ENCODE data around the gene CHIC2.

Gene CHIC2

GRCh38 chr4:53981567-53981966 lies 82.8 kb downstream of the CHIC2 start:
- DNase-seq, result no peak
- in situ Hi-C loops (cut with HindIII; ENCODE audit: low pct_ligation_motif_present, low pct_unique_long_range_greater_than_20kb, low sequenced_read_pairs), result no loop called here

GRCh38 chr4:53981066-53981465 lies 83.3 kb downstream of the CHIC2 start:
- in situ Hi-C loops (cut with HindIII; ENCODE audit: low pct_ligation_motif_present, low pct_unique_long_range_greater_than_20kb, low sequenced_read_pairs), result no loop called here
- DNase-seq, result no peak

- in situ Hi-C loops (cut with HindIII; ENCODE audit: low pct_ligation_motif_present, low pct_unique_long_range_greater_than_20kb, low sequenced_read_pairs), result no loop called here
- no peak for DNase-seq
These were observed 89.8 kb downstream of the CHIC2 start for GRCh38 chr4:53974561-53974960.

GRCh38 chr4:53967986-53968385 lies 96.4 kb downstream of the CHIC2 start:
- no peak for DNase-seq
- in situ Hi-C loops (cut with HindIII; ENCODE audit: low pct_ligation_motif_present, low pct_unique_long_range_greater_than_20kb, low sequenced_read_pairs), result no loop called here

DNA sequence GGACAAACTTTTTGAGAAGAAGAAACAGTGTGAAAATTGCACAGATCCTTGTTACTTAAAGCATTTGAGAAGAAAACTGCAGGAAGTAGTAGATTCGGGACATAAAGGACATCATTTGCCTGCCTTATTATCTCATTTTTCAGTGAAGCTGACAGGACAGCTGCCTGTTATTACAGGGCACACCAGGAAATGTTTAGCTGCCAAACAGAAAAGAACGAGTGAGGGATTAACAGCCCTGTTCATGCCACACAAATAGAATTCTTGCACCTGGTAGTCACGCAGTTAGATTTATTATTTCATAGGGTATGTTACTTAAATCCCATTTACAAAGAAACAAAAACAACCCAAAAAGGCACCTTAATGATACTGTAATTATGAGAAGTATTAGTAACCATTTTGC lies 100.6 kb downstream of the CHIC2 start:
- in situ Hi-C loops (cut with HindIII; ENCODE audit: low pct_ligation_motif_present, low pct_unique_long_range_greater_than_20kb, low sequenced_read_pairs), result no loop called here
- no peak for DNase-seq

DNA sequence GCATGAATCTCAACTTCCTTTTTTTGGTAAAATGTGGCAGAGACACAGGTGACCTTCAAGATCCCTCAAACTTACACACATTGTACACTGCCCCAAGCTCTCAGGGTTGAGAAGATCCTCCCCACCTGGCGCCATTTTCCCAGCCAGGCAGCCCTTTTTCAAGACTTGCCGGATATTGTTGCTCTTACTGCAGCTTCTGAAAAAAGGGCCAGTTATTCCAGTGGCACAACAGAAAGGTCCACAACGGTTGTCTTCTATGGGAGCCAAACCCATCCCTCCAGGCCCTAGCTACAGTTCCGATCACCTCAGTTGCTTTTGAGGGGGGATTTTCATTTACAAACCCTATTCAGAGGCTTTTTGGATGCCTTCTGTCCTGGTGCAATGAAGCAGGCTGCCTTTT lies 101.1 kb downstream of the CHIC2 start:
- no peak for DNase-seq
- in situ Hi-C loops (cut with HindIII; ENCODE audit: low pct_ligation_motif_present, low pct_unique_long_range_greater_than_20kb, low sequenced_read_pairs), result no loop called here

- in situ Hi-C loops (cut with HindIII; ENCODE audit: low pct_ligation_motif_present, low pct_unique_long_range_greater_than_20kb, low sequenced_read_pairs), result no loop called here
- DNase-seq, result no peak
These were observed 101.7 kb downstream of the CHIC2 start for GRCh38 chr4:53962516-53963225.

DNA sequence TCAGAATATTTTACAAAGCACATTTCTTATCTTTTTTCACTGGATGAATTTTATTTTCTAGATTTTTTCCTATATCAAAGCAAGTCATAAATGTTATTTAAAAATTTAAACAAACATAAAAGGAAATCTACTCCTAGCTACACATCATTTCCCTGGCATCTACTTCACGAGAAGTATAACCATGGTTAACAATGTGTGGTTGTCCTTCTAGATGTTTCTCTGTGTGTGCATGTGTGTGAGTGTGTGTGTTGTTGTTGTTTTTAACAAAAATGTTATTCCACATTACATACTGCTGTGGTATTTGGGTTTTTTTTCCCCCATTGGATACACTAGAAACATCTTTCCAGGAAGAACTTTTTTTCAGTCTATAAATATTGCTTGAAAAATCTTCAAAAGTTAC lies 103.1 kb downstream of the CHIC2 start:
- in situ Hi-C loops (cut with HindIII; ENCODE audit: low pct_ligation_motif_present, low pct_unique_long_range_greater_than_20kb, low sequenced_read_pairs), result no loop called here
- no peak for DNase-seq

DNA sequence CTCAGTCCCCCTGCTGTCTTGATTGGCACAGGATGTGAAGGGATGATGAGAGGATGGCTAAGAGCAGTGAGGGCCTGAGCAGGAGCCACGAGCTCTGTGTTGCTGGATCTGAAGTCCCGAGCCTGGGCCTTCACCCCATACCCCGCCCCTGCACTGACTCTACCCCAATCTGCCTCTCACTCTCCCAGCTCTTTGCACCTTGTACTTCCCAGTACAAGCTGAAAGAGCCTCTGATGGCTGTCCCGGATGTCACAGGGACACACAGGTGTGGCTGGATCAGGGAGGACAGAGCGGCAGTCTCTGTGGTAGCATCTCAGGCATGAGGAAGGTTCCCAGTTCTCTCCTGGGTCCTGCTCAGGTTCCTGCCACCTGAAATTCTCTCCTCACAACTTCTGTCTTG lies 103.6 kb downstream of the CHIC2 start:
- in situ Hi-C loops (cut with HindIII; ENCODE audit: low pct_ligation_motif_present, low pct_unique_long_range_greater_than_20kb, low sequenced_read_pairs), result no loop called here
- no peak for DNase-seq

All from ACHN (cell line).